GM12878 (cell line): ENCODE measurements around the gene MOG. TPM values are rescaled to one million over a fixed set of nuclear protein-coding genes. Genes with fewer than 3 reads are reported as not detected.

Experiments used
- ATAC-seq: fragments of 200-7000 bp; cut with Tn5 transposase; 3 replicates; pipeline ENCODE4 v1.9.1; 2020; ENCODE audit warnings: mild to moderate bottlenecking, moderate library complexity
- BruUV-seq: library from RNA; stranded (reverse); fragments of 400-500 nt; replicated peaks from 2 replicates; lab custom pipeline; 2021; lab: Mats Ljungman, UMichigan
- CTCF ChIA-PET: fragments of 300-600 bp; sonication (Branson Sonifier 250); formaldehyde crosslinking; extraction: SDS; loops from one replicate; lab custom pipeline; 2021; ENCODE audit warnings: inconsistent platforms; lab: Yijun Ruan, JAX
- POLR2A ChIA-PET: fragments of 350-600 bp; formaldehyde crosslinking; extraction: SDS; loops from one replicate; lab custom pipeline; 2021; ENCODE audit warnings: inconsistent platforms; lab: Charles Lee
- RAD21 ChIA-PET: fragments of 300-600 bp; sonication (Branson Sonifier 250); formaldehyde crosslinking; loops from one replicate; lab custom pipeline; 2023; ENCODE audit warnings: antibody characterized with exemption; ENCODE audit not compliant: unreplicated experiment; lab: Charles Lee
- SMC1A ChIA-PET: fragments of 300-600 bp; sonication (Branson Sonifier 250); formaldehyde crosslinking; loops from one replicate; lab custom pipeline; 2023; ENCODE audit not compliant: unreplicated experiment, uncharacterized antibody; lab: Charles Lee
- DNase-seq: peaks from one replicate; pipeline ENCODE4 v3.0.0-alpha.2; 2011; ENCODE audit warnings: low read depth, low spot score
- FAIRE-seq: peaks from 3 replicates; lab custom pipeline; 2011; peaks lifted over from hg19 to GRCh38; lab: Jason Lieb, UNC
- H2AFZ ChIP-seq: 2 replicates; pipeline ENCODE4 v1.6.0; 2011; ENCODE audit warnings: low read depth, low read length, control low read depth; ENCODE audit not compliant: control insufficient read depth
- H3K27ac ChIP-seq: 2 replicates; pipeline ENCODE4 v1.5.1; 2011; ENCODE audit warnings: control low read depth; ENCODE audit not compliant: control insufficient read depth, insufficient read depth
- H3K27me3 ChIP-seq, 2 experiments: replicated peaks in 1 of 2; 2 replicates each; pipeline versions ENCODE4 v1.6.0 to v1.6.1; 2011; ENCODE audit warnings: low read length in 1 of 2; ENCODE audit not compliant: control insufficient read depth in 2 of 2, insufficient read depth in 2 of 2
- H3K36me3 ChIP-seq, 2 experiments: 2 replicates each; pipeline ENCODE4 v1.5.1; 2011; ENCODE audit warnings: low read length in 1 of 2; ENCODE audit not compliant: control insufficient read depth in 2 of 2, insufficient read depth in 2 of 2
- H3K4me1 ChIP-seq: 2 replicates; pipeline ENCODE4 v1.6.1; 2011; ENCODE audit warnings: mild to moderate bottlenecking, low read length, moderate library complexity, mixed read lengths; ENCODE audit not compliant: control insufficient read depth, insufficient read depth
- H3K4me2 ChIP-seq: 2 replicates; pipeline ENCODE4 v1.6.0; 2011; ENCODE audit warnings: control low read depth; ENCODE audit not compliant: control insufficient read depth, insufficient read depth
- H3K4me3 ChIP-seq: fragments of 200-600 bp; sonication (generic); 2 replicates; pipeline ENCODE4 v1.5.1; 2016
- H3K79me2 ChIP-seq: 2 replicates; pipeline ENCODE4 v1.6.0; 2011; ENCODE audit warnings: low read length; ENCODE audit not compliant: control insufficient read depth, insufficient read depth
- H3K9ac ChIP-seq: 2 replicates; pipeline ENCODE4 v1.8.0; 2011; ENCODE audit warnings: low read length, control low read depth, mixed read lengths; ENCODE audit not compliant: control insufficient read depth, insufficient read depth
- H3K9me3 ChIP-seq: replicated peaks from 3 replicates; pipeline ENCODE4 v1.5.1; 2011; ENCODE audit warnings: mild to moderate bottlenecking, low read length; ENCODE audit not compliant: control insufficient read depth, insufficient read depth
- H4K20me1 ChIP-seq: 2 replicates; pipeline ENCODE4 v1.6.0; 2011; ENCODE audit not compliant: control insufficient read depth, insufficient read depth
- CBX3 ChIP-seq: fragments of 200-600 bp; sonication (generic); IDR thresholded peaks from 2 replicates; pipeline ENCODE4 v1.6.1; 2016; ENCODE audit warnings: low read depth, borderline replicate concordance
- ESRRA ChIP-seq: IDR thresholded peaks from 2 replicates; pipeline ENCODE4 v1.6.1; 2012; ENCODE audit warnings: mild to moderate bottlenecking, low read length, improper control_type of control experiment
- GABPA ChIP-seq: IDR thresholded peaks from 2 replicates; pipeline ENCODE4 v1.6.1; 2014; ENCODE audit warnings: antibody characterized with exemption, low read depth, mild to moderate bottlenecking, inconsistent platforms
- HCFC1 ChIP-seq: fragments of 150-350 bp; IDR thresholded peaks from 2 replicates; pipeline ENCODE4 v1.6.1; 2014; ENCODE audit warnings: low read length
- KAT2A ChIP-seq: conservative IDR thresholded peaks from 2 replicates; pipeline ENCODE4 v1.6.1; 2011; ENCODE audit warnings: low read depth, low read length; ENCODE audit not compliant: control insufficient read depth
- MYB ChIP-seq: fragments of 150-350 bp; IDR thresholded peaks from 2 replicates; pipeline ENCODE4 v1.6.1; 2014; ENCODE audit warnings: mild to moderate bottlenecking, low read depth, low read length, borderline replicate concordance
- NFIC ChIP-seq: IDR thresholded peaks from 2 replicates; pipeline ENCODE4 v1.6.1; 2012; ENCODE audit warnings: low read depth, mild to moderate bottlenecking, inconsistent platforms, low read length, moderate library complexity
- NFXL1 ChIP-seq: fragments of 450-650 bp; IDR thresholded peaks from 2 replicates; pipeline ENCODE4 v1.6.1; 2017; ENCODE audit warnings: antibody characterized with exemption, mild to moderate bottlenecking, borderline replicate concordance
- RAD21 ChIP-seq: IDR thresholded peaks from 2 replicates; pipeline ENCODE4 v1.6.1; 2011; ENCODE audit warnings: mild to moderate bottlenecking, low read depth, low read length, moderate library complexity; ENCODE audit not compliant: insufficient read depth
- RCOR1 ChIP-seq: conservative IDR thresholded peaks from 2 replicates; pipeline ENCODE4 v1.6.1; 2012; ENCODE audit warnings: low read depth, low read length, improper control_type of control experiment
- SIX5 ChIP-seq: IDR thresholded peaks from 2 replicates; pipeline ENCODE4 v1.6.1; 2011; ENCODE audit warnings: mild to moderate bottlenecking, low read depth, low read length, moderate library complexity; ENCODE audit not compliant: severe bottlenecking
- SMAD5 ChIP-seq: IDR thresholded peaks from 2 replicates; pipeline ENCODE4 v1.6.1; 2016; ENCODE audit warnings: antibody characterized with exemption, low read depth
- SMARCA5 ChIP-seq: fragments of 450-650 bp; IDR thresholded peaks from 2 replicates; pipeline ENCODE4 v1.6.1; 2017; ENCODE audit warnings: mild to moderate bottlenecking
- STAT3 ChIP-seq: IDR thresholded peaks from 2 replicates; pipeline ENCODE4 v1.6.1; 2011; ENCODE audit warnings: low read depth, low read length, improper control_type of control experiment
- TCF3 ChIP-seq: IDR thresholded peaks from 2 replicates; pipeline ENCODE4 v1.6.1; 2012; ENCODE audit warnings: low read depth, mild to moderate bottlenecking, low read length, borderline replicate concordance; ENCODE audit not compliant: insufficient read depth
- USF1 ChIP-seq: IDR thresholded peaks from 2 replicates; pipeline ENCODE4 v1.6.1; 2011; ENCODE audit warnings: borderline replicate concordance, low read depth, mild to moderate bottlenecking, moderate library complexity, mixed read lengths, low read length; ENCODE audit not compliant: insufficient read depth; ENCODE audit errors: extremely low read length
- ZBTB4 ChIP-seq: fragments of 450-650 bp; formaldehyde crosslinking; IDR thresholded peaks from 2 replicates; pipeline ENCODE4 v1.4.0; 2022; ENCODE audit warnings: mild to moderate bottlenecking, moderate library complexity
- WGBS: methylation state at CpG from one replicate; pipeline ENCODE4 v1.1.6; 2016; ENCODE audit warnings: low lambda C conversion rate; ENCODE audit not compliant: insufficient replicate concordance, insufficient coverage; ENCODE audit errors: missing lambda C conversion rate; 5-methylcytosine and 5-hydroxymethylcytosine counted together
- in situ Hi-C: fragments of 300-500 bp; cut with MboI; formaldehyde crosslinking; loops from 9 replicates; pipeline ENCODE4 v1.14.3; 2018; ENCODE audit warnings: mixed read lengths
- intact Hi-C: fragments of 100-400 bp; cut with micrococcal nuclease; formaldehyde crosslinking; loops from one replicate; pipeline ENCODE4 v1.14.2; 2022; ENCODE audit not compliant: unreplicated experiment
- polyA plus RNA-seq, 11 experiments: library from polyadenylated mRNA; depleted of rRNA in 4 of 11; unstranded in 6 of 11; stranded (reverse) in 5 of 11; fragments of >200 nt; fragmentation: Nextera tagmentation in 4 of 11; fragmentation: Illumina TruSeq in 1 of 11; extraction: Ambion mirVana in 4 of 11; extraction: Trizol in 1 of 11; gene quantifications; 1 replicate in 1 of 11; 2 replicates in 10 of 11; pipeline versions ENCODE4 v1.2.1 to v1.2.3, GENCODE V29; 2011 to 2016; ENCODE audit warnings: inconsistent platforms in 2 of 11, missing spikeins in 2 of 11, low read depth in 1 of 11
- total RNA-seq, 4 experiments: library from RNA; depleted of rRNA in 3 of 4; stranded (reverse); fragments of >200 nt in 3 of 4; fragmentation: Illumina TruSeq in 1 of 4; extraction: Trizol in 1 of 4; gene quantifications; 2 replicates each; pipeline versions ENCODE4 v1.2.1 to v1.2.3, GENCODE V29; 2013 to 2021
- TF ChIP-seq, protein P1 (sequence below): fragments of 450-650 bp; IDR thresholded peaks from 2 replicates; pipeline ENCODE4 v1.6.1; 2018; ENCODE audit warnings: borderline replicate concordance, mild to moderate bottlenecking; ENCODE audit not compliant: partially characterized antibody

The MOG gene
- total and polyA plus RNA-seq, 10 of the 15 experiments (the other 5 are each of a cell fraction or from before 2014, with no cell fraction given), result not detected

DNA sequence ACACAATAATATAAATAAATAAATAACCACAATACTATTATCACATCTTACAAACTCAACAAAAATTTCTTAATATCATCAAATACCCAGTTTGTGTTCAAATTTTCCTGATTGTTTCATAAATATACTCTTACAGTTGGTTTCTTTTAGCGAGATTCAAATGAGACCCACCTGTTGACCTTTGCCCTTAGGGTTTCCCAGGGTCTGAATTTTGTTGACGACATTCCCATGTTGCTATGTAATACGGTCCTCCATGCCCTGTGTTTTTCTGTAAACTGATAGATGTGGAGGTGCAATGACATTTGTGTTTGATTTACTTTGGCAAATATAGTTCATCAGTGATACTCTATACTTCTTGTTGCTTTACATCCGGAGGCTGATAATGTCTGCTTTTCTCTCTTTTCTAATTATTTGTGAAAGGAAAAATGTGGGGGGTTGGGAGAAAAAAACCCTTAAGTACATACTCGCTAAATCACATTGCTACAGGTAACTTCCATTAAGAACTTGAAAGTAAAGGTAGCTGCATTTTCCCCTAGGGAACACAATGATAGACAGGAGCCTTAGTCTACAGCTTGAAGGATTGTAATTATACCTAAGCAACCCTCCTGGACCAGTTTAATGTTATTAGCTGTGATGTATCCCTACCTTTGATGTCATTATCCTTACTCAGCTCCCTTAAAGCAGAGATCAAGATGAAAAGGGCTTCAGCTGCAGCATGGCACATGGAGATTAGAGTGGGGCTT lies 6.6 kb downstream of the MOG start:
- ChIA-PET RAD21 (no interaction called here), SMC1A (interaction anchor here (2.6 kb wide), 1 partner anchor 9 kb away, joined by 9 read pairs; no protein-coding TSS in a partner anchor), POLR2A (interaction anchor here (0.5 kb wide), 1 partner anchor 30 kb away, joined by 4 read pairs; no protein-coding TSS in a partner anchor), CTCF (interaction anchor here (0.6 to 4.6 kb wide), 2 partner anchors 13 to 102 kb away, joined by 3 to 113 read pairs; no protein-coding TSS in a partner anchor)
- WGBS, result 41% methylated on average over 5 of the region's 5 CpGs
- Histone ChIP-seq H3K27me3 (no peaks in the 10 kb centered on the region), H4K20me1 (no peaks in the 10 kb centered on the region), H3K36me3 (no peaks in the 10 kb centered on the region), H3K9me3 (no peaks in the 10 kb centered on the region), H3K9ac (no peak overlapping the region), H3K27ac (no peak overlapping the region), H3K79me2 (no peaks in the 10 kb centered on the region), H3K4me1 (0 out of 2 replicates have a peak, but pooled peaks cover 2% of the 10 kb centered on the region), H2AFZ (no peak overlapping the region), H3K4me2 (no peak overlapping the region), H3K4me3 (no peak overlapping the region)
- DNase-seq (no peak), FAIRE-seq (no peak), ATAC-seq (no peak)
- intact Hi-C loops, result no loop called here
- in situ Hi-C loops, result no loop called here
- BruUV-seq, result no TSS peak
- TF ChIP-seq SIX5, result no peak
- TF ChIP-seq ZBTB4, result no peak
- no peak for TF ChIP-seq RAD21
- no peak for TF ChIP-seq GABPA
- no peak for TF ChIP-seq KAT2A
- no peak for TF ChIP-seq HCFC1
- TF ChIP-seq RCOR1, result no peak
- TF ChIP-seq NFIC, result no peak
- TF ChIP-seq ESRRA, result no peak
- no peak for TF ChIP-seq TCF3
- TF ChIP-seq STAT3, result no peak
- no peak for TF ChIP-seq MYB
- no peak for TF ChIP-seq USF1
- TF ChIP-seq SMAD5, result no peak
- no peak for TF ChIP-seq SMARCA5
- TF ChIP-seq, protein P1, sequence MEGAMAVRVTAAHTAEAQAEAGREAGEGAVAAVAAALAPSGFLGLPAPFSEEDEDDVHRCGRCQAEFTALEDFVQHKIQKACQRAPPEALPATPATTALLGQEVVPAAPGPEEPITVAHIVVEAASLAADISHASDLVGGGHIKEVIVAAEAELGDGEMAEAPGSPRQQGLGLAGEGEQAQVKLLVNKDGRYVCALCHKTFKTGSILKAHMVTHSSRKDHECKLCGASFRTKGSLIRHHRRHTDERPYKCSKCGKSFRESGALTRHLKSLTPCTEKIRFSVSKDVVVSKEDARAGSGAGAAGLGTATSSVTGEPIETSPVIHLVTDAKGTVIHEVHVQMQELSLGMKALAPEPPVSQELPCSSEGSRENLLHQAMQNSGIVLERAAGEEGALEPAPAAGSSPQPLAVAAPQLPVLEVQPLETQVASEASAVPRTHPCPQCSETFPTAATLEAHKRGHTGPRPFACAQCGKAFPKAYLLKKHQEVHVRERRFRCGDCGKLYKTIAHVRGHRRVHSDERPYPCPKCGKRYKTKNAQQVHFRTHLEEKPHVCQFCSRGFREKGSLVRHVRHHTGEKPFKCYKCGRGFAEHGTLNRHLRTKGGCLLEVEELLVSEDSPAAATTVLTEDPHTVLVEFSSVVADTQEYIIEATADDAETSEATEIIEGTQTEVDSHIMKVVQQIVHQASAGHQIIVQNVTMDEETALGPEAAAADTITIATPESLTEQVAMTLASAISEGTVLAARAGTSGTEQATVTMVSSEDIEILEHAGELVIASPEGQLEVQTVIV, result no peak
- no peak for TF ChIP-seq NFXL1
- no peak for TF ChIP-seq CBX3
